Prostate gland (tissue), 2 donors: Measurements from ENCODE around the gene NEMP1.

Experiments
- CTCF ChIP-seq, 4 experiments: fragments of 200-600 bp in 2 of 4; fragments of 450-650 bp in 2 of 4; sonication (generic) in 2 of 4; IDR thresholded peaks; 1 replicate in 3 of 4; 2 replicates in 1 of 4; pipeline ENCODE4 v1.5.1; 2016 to 2019; ENCODE audit warnings: antibody characterized with exemption in 4 of 4, mild to moderate bottlenecking in 2 of 4, moderate library complexity in 2 of 4
- POLR2A ChIP-seq: fragments of 450-650 bp; IDR thresholded peaks from one replicate; pipeline ENCODE4 v1.6.1; 2016; ENCODE audit warnings: antibody characterized with exemption, mild to moderate bottlenecking
- POLR2AphosphoS5 ChIP-seq: sonication (generic); formaldehyde crosslinking; IDR thresholded peaks from one replicate; pipeline ENCODE4 v1.6.1; 2017; ENCODE audit warnings: antibody characterized with exemption

- TF ChIP-seq CTCF (IDR thresholded peaks at IDR 0.05) (no peak), POLR2AphosphoS5 (no peak), POLR2A (no peak)
These were observed 53.4 kb downstream of the NEMP1 start for GRCh38 chr12:57025196-57025595.
